ENCODE results near the gene PDK1. TPM values are rescaled to one million over a fixed set of nuclear protein-coding genes. Genes with fewer than 3 reads are reported as not detected.

Gene PDK1
- total RNA-seq, 1 donor from 2014 or later, result 9.4 TPM

DNA sequence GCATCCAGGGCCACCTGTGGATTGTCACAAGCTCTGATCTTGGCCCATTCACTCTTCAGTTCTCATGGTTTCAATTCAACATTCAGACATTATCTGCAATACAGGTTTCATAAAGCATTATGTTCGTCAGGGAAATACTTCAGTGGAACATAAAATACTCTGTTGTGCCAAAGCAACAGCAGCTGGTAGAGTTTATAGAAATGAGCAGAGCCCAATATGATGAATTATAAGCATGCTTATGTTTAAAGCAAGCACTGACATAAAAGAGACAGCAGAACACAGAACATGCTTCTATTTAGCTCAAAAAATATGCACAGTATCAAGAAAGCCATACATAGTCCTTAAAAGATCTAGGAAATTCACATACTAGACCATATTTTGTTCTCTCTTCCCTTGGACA lies 71.3 kb downstream of the PDK1 start:
- peaks cover 0 to 3% (median 0%) of the 10 kb centered on the region in 3 donors for H3K36me3 ChIP-seq (ENCODE audit: control insufficient read depth in 3 of 3, insufficient read depth in 3 of 3, low read length in 3 of 3)
- no peak overlapping the region for H3K4me3 ChIP-seq (ENCODE audit: low read length in 3 of 3)
- no peaks in the 10 kb centered on the region for H3K27me3 ChIP-seq (ENCODE audit: control insufficient read depth in 3 of 3, insufficient read depth in 3 of 3, low read length in 3 of 3)
- H3K9ac ChIP-seq (ENCODE audit: low read depth in 1 of 3, low read length in 3 of 3), result no peak overlapping the region
- no peak overlapping the region for H3K27ac ChIP-seq (ENCODE audit: low read depth, low read length)
- peaks cover 0 to 6% (median 0%) of the 10 kb centered on the region in 3 donors for H3K4me1 ChIP-seq (ENCODE audit: control insufficient read depth in 3 of 3, insufficient read depth in 3 of 3, low read length in 3 of 3)
- H3K9me3 ChIP-seq (ENCODE audit: control insufficient read depth in 3 of 3, low read length in 3 of 3), result no peaks in the 10 kb centered on the region

DNA sequence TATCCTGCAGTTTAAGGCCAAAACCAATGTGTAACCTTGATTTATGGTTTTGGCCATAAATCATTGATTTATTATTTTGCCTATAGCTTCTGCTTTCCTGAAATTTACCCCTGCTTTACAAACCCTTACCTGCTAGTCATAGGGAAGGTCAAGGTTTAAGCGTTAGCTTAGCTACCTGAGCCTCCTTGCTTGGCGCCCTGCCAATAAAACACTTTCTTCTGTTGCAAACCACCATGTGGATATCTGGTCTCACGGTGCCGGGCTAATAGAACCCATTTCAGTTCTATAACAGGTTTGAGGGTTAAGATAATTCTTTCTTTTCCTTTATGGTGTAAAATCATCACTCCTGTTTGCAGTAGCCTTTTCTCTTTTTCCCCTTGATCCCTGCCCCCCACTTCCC lies 72.2 kb downstream of the PDK1 start:
- Histone ChIP-seq H3K9ac (ENCODE audit: low read depth in 1 of 3, low read length in 3 of 3) (no peak overlapping the region), H3K27ac (ENCODE audit: low read depth, low read length) (no peak overlapping the region), H3K4me1 (ENCODE audit: control insufficient read depth in 3 of 3, insufficient read depth in 3 of 3, low read length in 3 of 3) (peaks cover 0 to 3% (median 0%) of the 10 kb centered on the region in 3 donors), H3K9me3 (ENCODE audit: control insufficient read depth in 3 of 3, low read length in 3 of 3) (no peaks in the 10 kb centered on the region), H3K4me3 (ENCODE audit: low read length in 3 of 3) (no peak overlapping the region), H3K36me3 (ENCODE audit: control insufficient read depth in 3 of 3, insufficient read depth in 3 of 3, low read length in 3 of 3) (peaks cover 0 to 3% (median 0%) of the 10 kb centered on the region in 3 donors), H3K27me3 (ENCODE audit: control insufficient read depth in 3 of 3, insufficient read depth in 3 of 3, low read length in 3 of 3) (no peaks in the 10 kb centered on the region)

DNA sequence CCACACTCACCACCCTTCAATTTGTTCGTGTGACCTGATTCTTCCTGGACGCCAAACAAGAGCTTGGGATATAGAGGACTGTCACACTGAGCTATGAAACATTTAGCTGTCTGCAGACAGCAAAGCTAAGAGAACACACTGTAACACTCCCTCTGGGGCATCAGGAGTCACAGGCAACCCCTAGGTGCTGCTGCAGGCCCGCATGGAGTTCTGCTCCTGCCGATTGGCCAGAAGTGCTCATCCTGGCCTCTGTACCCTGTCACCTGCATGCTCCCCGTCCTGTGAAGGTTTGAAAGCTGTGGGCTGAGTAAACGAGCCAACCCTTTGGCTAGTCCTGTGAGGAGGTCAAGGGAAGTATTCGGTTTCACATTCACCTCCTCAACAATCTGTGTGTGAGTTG lies 73.7 kb downstream of the PDK1 start:
- Histone ChIP-seq H3K27ac (ENCODE audit: low read depth, low read length) (no peak overlapping the region), H3K4me3 (ENCODE audit: low read length in 3 of 3) (no peak overlapping the region), H3K9me3 (ENCODE audit: control insufficient read depth in 3 of 3, low read length in 3 of 3) (no peaks in the 10 kb centered on the region), H3K27me3 (ENCODE audit: control insufficient read depth in 3 of 3, insufficient read depth in 3 of 3, low read length in 3 of 3) (no peaks in the 10 kb centered on the region), H3K4me1 (ENCODE audit: control insufficient read depth in 3 of 3, insufficient read depth in 3 of 3, low read length in 3 of 3) (no peaks in the 10 kb centered on the region), H3K36me3 (ENCODE audit: control insufficient read depth in 3 of 3, insufficient read depth in 3 of 3, low read length in 3 of 3) (peaks cover 0 to 3% (median 0%) of the 10 kb centered on the region in 3 donors), H3K9ac (ENCODE audit: low read depth in 1 of 3, low read length in 3 of 3) (no peak overlapping the region)

DNA sequence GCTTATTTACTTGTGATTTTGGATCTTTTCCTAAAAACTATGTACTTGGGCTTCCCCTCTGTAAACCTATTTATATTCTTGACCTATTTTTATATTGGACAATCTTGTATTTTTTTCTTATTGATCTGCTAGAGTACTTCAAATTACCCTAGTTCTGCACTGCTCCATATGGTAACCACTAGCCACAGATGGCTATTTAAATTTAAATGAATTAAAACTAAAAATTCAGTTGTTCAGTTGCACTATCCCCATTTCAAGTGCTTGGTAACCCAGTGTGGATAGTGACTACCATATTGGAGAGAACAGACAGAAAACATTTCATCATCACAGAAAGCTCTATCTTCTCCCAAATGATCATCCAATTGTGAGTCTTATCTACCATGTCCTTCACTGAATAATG lies 74.3 kb downstream of the PDK1 start:
- no peak overlapping the region for H3K4me3 ChIP-seq (ENCODE audit: low read length in 3 of 3)
- peaks cover 0 to 3% (median 0%) of the 10 kb centered on the region in 3 donors for H3K36me3 ChIP-seq (ENCODE audit: control insufficient read depth in 3 of 3, insufficient read depth in 3 of 3, low read length in 3 of 3)
- no peak overlapping the region for H3K9ac ChIP-seq (ENCODE audit: low read depth in 1 of 3, low read length in 3 of 3)
- H3K27ac ChIP-seq (ENCODE audit: low read depth, low read length), result no peak overlapping the region
- H3K9me3 ChIP-seq (ENCODE audit: control insufficient read depth in 3 of 3, low read length in 3 of 3), result no peaks in the 10 kb centered on the region
- no peaks in the 10 kb centered on the region for H3K4me1 ChIP-seq (ENCODE audit: control insufficient read depth in 3 of 3, insufficient read depth in 3 of 3, low read length in 3 of 3)
- no peaks in the 10 kb centered on the region for H3K27me3 ChIP-seq (ENCODE audit: control insufficient read depth in 3 of 3, insufficient read depth in 3 of 3, low read length in 3 of 3)

DNA sequence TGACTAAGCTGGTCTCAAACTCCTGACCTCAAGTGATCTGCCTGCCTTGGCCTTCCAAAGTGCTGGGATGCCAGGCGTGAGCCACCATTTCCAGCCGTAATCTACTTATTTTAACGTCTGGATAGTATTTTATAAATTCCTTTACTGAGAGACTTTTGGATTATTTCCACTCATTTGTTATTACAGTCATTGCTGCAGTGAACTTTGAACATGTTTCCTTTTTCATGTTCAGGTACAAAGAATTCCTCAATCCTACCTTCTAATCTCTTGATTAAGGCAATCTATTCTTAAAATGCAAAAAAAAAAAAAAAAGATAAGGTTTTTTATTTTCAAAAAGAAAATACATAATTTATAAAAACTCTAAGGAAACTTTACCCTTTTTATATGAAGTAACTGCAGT lies 78.6 kb downstream of the PDK1 start:
- Histone ChIP-seq H3K4me3 (ENCODE audit: low read length in 3 of 3) (no peak overlapping the region), H3K4me1 (ENCODE audit: control insufficient read depth in 3 of 3, insufficient read depth in 3 of 3, low read length in 3 of 3) (no peaks in the 10 kb centered on the region), H3K27me3 (ENCODE audit: control insufficient read depth in 3 of 3, insufficient read depth in 3 of 3, low read length in 3 of 3) (no peaks in the 10 kb centered on the region), H3K9me3 (ENCODE audit: control insufficient read depth in 3 of 3, low read length in 3 of 3) (no peaks in the 10 kb centered on the region), H3K36me3 (ENCODE audit: control insufficient read depth in 3 of 3, insufficient read depth in 3 of 3, low read length in 3 of 3) (peaks cover 0 to 2% (median 0%) of the 10 kb centered on the region in 3 donors), H3K27ac (ENCODE audit: low read depth, low read length) (no peak overlapping the region), H3K9ac (ENCODE audit: low read depth in 1 of 3, low read length in 3 of 3) (no peak overlapping the region)

DNA sequence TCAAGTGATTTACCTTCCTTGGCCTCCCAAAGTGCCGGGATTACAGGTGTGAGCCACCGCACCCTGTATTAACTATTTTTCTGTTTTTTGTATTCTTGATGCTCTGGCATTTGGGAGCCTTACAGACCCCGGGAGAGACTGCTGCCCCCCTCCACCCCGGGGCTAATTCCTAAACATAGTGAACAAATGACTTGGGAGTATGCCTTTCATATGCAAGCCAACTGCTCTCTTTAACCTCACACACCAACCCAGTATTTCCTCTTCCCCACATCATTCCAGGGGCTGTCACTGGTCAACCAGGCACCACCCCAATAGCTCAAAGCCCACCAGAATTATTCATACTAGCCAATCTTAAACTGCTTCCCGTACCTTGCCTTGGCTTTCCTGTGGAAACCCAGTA lies 79.7 kb downstream of the PDK1 start:
- Histone ChIP-seq H3K27ac (ENCODE audit: low read depth, low read length) (no peak overlapping the region), H3K27me3 (ENCODE audit: control insufficient read depth in 3 of 3, insufficient read depth in 3 of 3, low read length in 3 of 3) (no peaks in the 10 kb centered on the region), H3K9me3 (ENCODE audit: control insufficient read depth in 3 of 3, low read length in 3 of 3) (no peaks in the 10 kb centered on the region), H3K4me3 (ENCODE audit: low read length in 3 of 3) (no peak overlapping the region), H3K4me1 (ENCODE audit: control insufficient read depth in 3 of 3, insufficient read depth in 3 of 3, low read length in 3 of 3) (no peaks in the 10 kb centered on the region), H3K36me3 (ENCODE audit: control insufficient read depth in 3 of 3, insufficient read depth in 3 of 3, low read length in 3 of 3) (no peaks in the 10 kb centered on the region), H3K9ac (ENCODE audit: low read depth in 1 of 3, low read length in 3 of 3) (no peak overlapping the region)

DNA sequence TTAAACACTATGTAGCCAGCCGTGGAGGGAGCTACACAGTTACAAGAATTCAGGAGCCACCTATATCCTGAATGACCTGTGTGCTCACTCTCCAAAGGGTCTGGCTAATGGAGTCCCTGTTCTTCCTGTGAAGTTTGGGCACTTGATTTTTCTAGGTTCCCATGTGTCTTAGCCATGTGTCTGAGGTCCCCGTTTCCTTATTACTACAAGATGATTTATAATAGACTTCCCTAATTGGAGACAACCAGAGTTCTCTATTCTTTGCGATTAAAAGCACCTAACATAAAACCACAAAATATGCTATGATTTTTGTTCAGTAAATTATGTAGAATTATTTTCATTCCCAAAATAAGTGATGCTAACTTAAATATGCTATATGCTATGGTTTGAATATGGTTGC lies 83.4 kb downstream of the PDK1 start:
- H3K9ac ChIP-seq (ENCODE audit: low read depth in 1 of 3, low read length in 3 of 3), result no peak overlapping the region
- H3K9me3 ChIP-seq (ENCODE audit: control insufficient read depth in 3 of 3, low read length in 3 of 3), result no peaks in the 10 kb centered on the region
- H3K4me3 ChIP-seq (ENCODE audit: low read length in 3 of 3), result no peak overlapping the region
- no peaks in the 10 kb centered on the region for H3K27me3 ChIP-seq (ENCODE audit: control insufficient read depth in 3 of 3, insufficient read depth in 3 of 3, low read length in 3 of 3)
- H3K4me1 ChIP-seq (ENCODE audit: control insufficient read depth in 3 of 3, insufficient read depth in 3 of 3, low read length in 3 of 3), result no peaks in the 10 kb centered on the region
- H3K36me3 ChIP-seq (ENCODE audit: control insufficient read depth in 3 of 3, insufficient read depth in 3 of 3, low read length in 3 of 3), result no peaks in the 10 kb centered on the region
- no peak overlapping the region for H3K27ac ChIP-seq (ENCODE audit: low read depth, low read length)

DNA sequence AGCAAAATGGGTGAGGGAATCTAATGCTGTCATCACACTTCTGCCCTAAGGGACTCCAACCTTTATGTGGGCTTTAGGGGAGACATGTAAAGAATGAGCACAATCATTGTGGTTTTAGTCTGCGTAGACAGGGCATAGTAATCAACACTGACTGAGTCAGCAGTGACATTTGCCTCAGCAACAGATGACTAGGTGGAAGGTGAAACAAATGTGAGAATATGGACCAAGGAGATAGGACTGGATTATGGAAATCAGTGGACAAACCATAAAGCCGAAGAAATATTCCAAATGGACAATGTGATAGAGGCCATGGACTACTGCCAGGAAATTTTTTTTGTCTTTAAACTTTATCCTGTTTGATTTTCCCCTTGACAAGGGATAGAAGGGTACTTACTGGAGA lies 83.9 kb downstream of the PDK1 start:
- Histone ChIP-seq H3K4me3 (ENCODE audit: low read length in 3 of 3) (no peak overlapping the region), H3K27me3 (ENCODE audit: control insufficient read depth in 3 of 3, insufficient read depth in 3 of 3, low read length in 3 of 3) (no peaks in the 10 kb centered on the region), H3K9ac (ENCODE audit: low read depth in 1 of 3, low read length in 3 of 3) (no peak overlapping the region), H3K4me1 (ENCODE audit: control insufficient read depth in 3 of 3, insufficient read depth in 3 of 3, low read length in 3 of 3) (no peaks in the 10 kb centered on the region), H3K36me3 (ENCODE audit: control insufficient read depth in 3 of 3, insufficient read depth in 3 of 3, low read length in 3 of 3) (no peaks in the 10 kb centered on the region), H3K27ac (ENCODE audit: low read depth, low read length) (no peak overlapping the region), H3K9me3 (ENCODE audit: control insufficient read depth in 3 of 3, low read length in 3 of 3) (no peaks in the 10 kb centered on the region)

DNA sequence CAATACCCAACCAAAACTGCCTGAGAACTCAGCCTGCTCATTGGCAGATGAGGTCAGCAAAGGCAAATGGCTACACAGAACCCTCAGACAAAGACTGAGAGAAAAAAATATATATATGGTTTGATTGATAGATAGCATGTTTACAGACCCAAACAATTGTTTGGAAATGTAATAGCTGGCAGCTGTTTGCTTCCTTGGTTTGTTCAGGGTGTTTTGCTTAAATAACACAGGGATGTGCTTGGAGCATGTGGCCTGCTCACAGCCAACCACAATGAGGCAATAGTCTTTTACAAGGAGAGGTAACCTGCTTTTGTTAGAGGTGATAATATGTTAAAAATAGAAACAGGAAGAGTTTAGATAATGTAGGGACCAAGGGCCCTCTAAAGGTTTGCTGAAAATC lies 84.5 kb downstream of the PDK1 start:
- H3K4me3 ChIP-seq (ENCODE audit: low read length in 3 of 3), result no peak overlapping the region
- H3K36me3 ChIP-seq (ENCODE audit: control insufficient read depth in 3 of 3, insufficient read depth in 3 of 3, low read length in 3 of 3), result no peaks in the 10 kb centered on the region
- H3K4me1 ChIP-seq (ENCODE audit: control insufficient read depth in 3 of 3, insufficient read depth in 3 of 3, low read length in 3 of 3), result no peaks in the 10 kb centered on the region
- H3K9ac ChIP-seq (ENCODE audit: low read depth in 1 of 3, low read length in 3 of 3), result no peak overlapping the region
- H3K27ac ChIP-seq (ENCODE audit: low read depth, low read length), result no peak overlapping the region
- no peaks in the 10 kb centered on the region for H3K9me3 ChIP-seq (ENCODE audit: control insufficient read depth in 3 of 3, low read length in 3 of 3)
- H3K27me3 ChIP-seq (ENCODE audit: control insufficient read depth in 3 of 3, insufficient read depth in 3 of 3, low read length in 3 of 3), result no peaks in the 10 kb centered on the region

DNA sequence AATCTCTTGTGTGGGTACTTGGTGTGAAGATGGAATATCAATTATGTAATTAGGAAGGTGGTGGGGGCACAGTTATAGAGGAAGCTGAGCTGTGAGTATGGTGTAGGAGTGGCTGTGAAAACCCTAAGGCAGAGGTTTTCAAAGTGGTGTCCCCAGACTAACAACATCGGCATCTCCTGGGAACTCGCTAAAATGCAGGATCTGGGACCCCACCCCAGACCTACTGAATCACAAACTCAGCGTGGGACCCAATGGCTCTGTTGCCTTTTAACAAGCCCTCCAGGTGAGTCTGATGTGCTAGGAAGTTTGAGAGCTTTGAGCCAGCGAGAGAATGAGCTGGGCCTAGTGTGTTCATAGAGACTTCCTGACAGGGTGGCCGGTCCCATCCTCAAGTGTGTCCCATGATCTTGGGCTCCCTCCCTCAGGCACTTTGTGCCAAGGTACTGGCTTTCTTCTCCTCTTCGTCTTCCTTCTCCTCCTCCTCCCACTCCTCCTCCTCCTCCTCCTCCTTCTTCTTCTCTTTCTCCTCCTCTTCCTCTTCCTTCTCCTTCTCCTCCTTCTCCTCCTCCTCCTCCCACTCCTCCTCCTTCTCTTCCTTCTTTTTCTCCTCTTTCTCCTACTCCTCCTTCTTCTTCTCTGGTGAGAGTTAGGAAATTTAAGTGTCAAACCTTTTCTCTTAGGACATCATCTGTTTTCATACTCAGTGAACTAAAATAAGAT lies 86.6 kb downstream of the PDK1 start:
- H3K27ac ChIP-seq (ENCODE audit: low read depth, low read length), result no peak overlapping the region
- H3K4me3 ChIP-seq (ENCODE audit: low read length in 3 of 3), result no peak overlapping the region
- no peak overlapping the region for H3K9ac ChIP-seq (ENCODE audit: low read depth in 1 of 3, low read length in 3 of 3)
- H3K36me3 ChIP-seq (ENCODE audit: control insufficient read depth in 3 of 3, insufficient read depth in 3 of 3, low read length in 3 of 3), result no peaks in the 10 kb centered on the region
- H3K9me3 ChIP-seq (ENCODE audit: control insufficient read depth in 3 of 3, low read length in 3 of 3), result no peaks in the 10 kb centered on the region
- no peaks in the 10 kb centered on the region for H3K27me3 ChIP-seq (ENCODE audit: control insufficient read depth in 3 of 3, insufficient read depth in 3 of 3, low read length in 3 of 3)
- H3K4me1 ChIP-seq (ENCODE audit: control insufficient read depth in 3 of 3, insufficient read depth in 3 of 3, low read length in 3 of 3), result no peaks in the 10 kb centered on the region

Data from skeletal muscle tissue (tissue), 4 donors.